HepG2 (cell line): Measurements from ENCODE around the gene MT1A. TPM values are rescaled to one million over a fixed set of nuclear protein-coding genes. Genes with fewer than 3 reads are reported as not detected.

ENCODE experiments used
- CENPX ChIP-seq: sonication (generic); formaldehyde crosslinking; IDR thresholded peaks from 2 replicates; pipeline ENCODE4 v1.9.0; 2021; ENCODE audit warnings: mild to moderate bottlenecking, missing genetic modification reagents, moderate library complexity
- GATAD1 ChIP-seq: IDR thresholded peaks from 2 replicates; pipeline ENCODE4 v1.6.1; 2016; ENCODE audit warnings: missing genetic modification reagents, missing compliant biosample characterization
- HNRNPLL ChIP-seq: fragments of 200-400 bp; formaldehyde crosslinking; IDR thresholded peaks from 2 replicates; pipeline ENCODE4 v1.6.1; 2017; ENCODE audit warnings: mild to moderate bottlenecking, low read depth, low read length; ENCODE audit not compliant: poor library complexity, severe bottlenecking
- MYPOP ChIP-seq: sonication (generic); formaldehyde crosslinking; IDR thresholded peaks from 2 replicates; pipeline ENCODE4 v1.8.1; 2023; ENCODE audit warnings: mild to moderate bottlenecking, moderate library complexity, missing genetic modification reagents
- NFATC3 ChIP-seq: sonication (generic); formaldehyde crosslinking; IDR thresholded peaks from 2 replicates; pipeline ENCODE4 v1.5.1; 2020; ENCODE audit warnings: mild to moderate bottlenecking, missing genetic modification reagents
- NFKBIZ ChIP-seq: IDR thresholded peaks from 2 replicates; pipeline ENCODE4 v1.6.1; 2018; ENCODE audit warnings: missing genetic modification reagents, missing compliant biosample characterization
- NRL ChIP-seq: sonication (generic); formaldehyde crosslinking; IDR thresholded peaks from 2 replicates; pipeline ENCODE4 v1.5.0; 2020; ENCODE audit warnings: missing genetic modification reagents, mild to moderate bottlenecking, moderate library complexity, borderline replicate concordance
- PITX1 ChIP-seq: sonication (generic); formaldehyde crosslinking; IDR thresholded peaks from 2 replicates; pipeline ENCODE4 v1.5.1; 2020; ENCODE audit warnings: mild to moderate bottlenecking, missing genetic modification reagents
- RFXANK ChIP-seq: IDR thresholded peaks from 2 replicates; pipeline ENCODE4 v1.6.1; 2016
- RORA ChIP-seq: sonication (generic); formaldehyde crosslinking; IDR thresholded peaks from 2 replicates; pipeline ENCODE4 v1.5.0; 2020; ENCODE audit warnings: mild to moderate bottlenecking, missing genetic modification reagents, moderate library complexity
- SALL2 ChIP-seq: sonication (generic); formaldehyde crosslinking; IDR thresholded peaks from 2 replicates; pipeline ENCODE4 v1.8.1; 2023; ENCODE audit warnings: mild to moderate bottlenecking, missing genetic modification reagents, inconsistent platforms
- SNAPC5 ChIP-seq: sonication (generic); formaldehyde crosslinking; IDR thresholded peaks from 2 replicates; pipeline ENCODE4 v1.8.1; 2023; ENCODE audit warnings: mild to moderate bottlenecking, missing genetic modification reagents, borderline replicate concordance
- SOX6 ChIP-seq, 2 experiments: fragments of 450-650 bp in 1 of 2; sonication (generic) in 1 of 2; formaldehyde crosslinking in 1 of 2; IDR thresholded peaks; 2 replicates each; pipeline versions ENCODE4 v1.4.0 to v1.6.1; 2017 to 2020; ENCODE audit warnings: antibody characterized with exemption in 1 of 2, mild to moderate bottlenecking in 1 of 2, missing genetic modification reagents in 1 of 2
- ZNF20 ChIP-seq: sonication (generic); formaldehyde crosslinking; IDR thresholded peaks from 2 replicates; pipeline ENCODE4 v1.4.0; 2020; ENCODE audit warnings: mild to moderate bottlenecking, moderate library complexity, missing genetic modification reagents
- ZNF362 ChIP-seq: sonication (generic); formaldehyde crosslinking; IDR thresholded peaks from 2 replicates; pipeline ENCODE4 v1.4.0; 2020; ENCODE audit warnings: missing genetic modification reagents, mild to moderate bottlenecking, borderline replicate concordance
- ZNF414 ChIP-seq: sonication (generic); formaldehyde crosslinking; IDR thresholded peaks from 2 replicates; pipeline ENCODE4 v1.5.0; 2020; ENCODE audit warnings: missing genetic modification reagents
- ZNF597 ChIP-seq: sonication (generic); formaldehyde crosslinking; IDR thresholded peaks from 2 replicates; pipeline ENCODE4 v1.5.0; 2020; ENCODE audit warnings: missing genetic modification reagents
- ZNF598 ChIP-seq: sonication (generic); formaldehyde crosslinking; IDR thresholded peaks from 2 replicates; pipeline ENCODE4 v1.5.1; 2020; ENCODE audit warnings: mild to moderate bottlenecking, missing genetic modification reagents, borderline replicate concordance
- ZNF737 ChIP-seq: sonication (generic); formaldehyde crosslinking; IDR thresholded peaks from 2 replicates; pipeline ENCODE4 v1.5.0; 2020; ENCODE audit warnings: missing genetic modification reagents, mild to moderate bottlenecking, borderline replicate concordance
- ZNF770 ChIP-seq: sonication (generic); formaldehyde crosslinking; IDR thresholded peaks from 2 replicates; pipeline ENCODE4 v1.5.0; 2020; ENCODE audit warnings: mild to moderate bottlenecking, missing genetic modification reagents
- ZNF784 ChIP-seq: sonication (generic); formaldehyde crosslinking; IDR thresholded peaks from 2 replicates; pipeline ENCODE4 v1.5.1; 2020; ENCODE audit warnings: missing genetic modification reagents, mild to moderate bottlenecking, borderline replicate concordance
- ZSCAN30 ChIP-seq: sonication (generic); formaldehyde crosslinking; IDR thresholded peaks from 2 replicates; pipeline ENCODE4 v1.5.0; 2020; ENCODE audit warnings: mild to moderate bottlenecking, missing genetic modification reagents
- polyA plus RNA-seq, 8 experiments: library from polyadenylated mRNA; depleted of rRNA in 3 of 8; stranded (reverse) in 7 of 8; unstranded in 1 of 8; fragments of >200 nt; fragmentation: Illumina TruSeq in 4 of 8; extraction: Trizol in 4 of 8; gene quantifications; 2 replicates each; pipeline versions ENCODE4 v1.2.1 to v1.2.3, GENCODE V29; 2011 to 2016; ENCODE audit warnings: low read depth in 4 of 8, missing spikeins in 1 of 8, mixed read lengths in 1 of 8; ENCODE audit not compliant: insufficient read depth in 1 of 8
- total RNA-seq, 5 experiments: library from RNA; depleted of rRNA; stranded (reverse); fragments of >200 nt; fragmentation: Illumina TruSeq; extraction: Trizol; gene quantifications; 2 replicates each; pipeline ENCODE4 v1.2.3, GENCODE V29; 2016; ENCODE audit warnings: low read depth in 1 of 5

MT1A gene
- total and polyA plus RNA-seq, 2 of the 13 experiments (the other 11 are each of a cell fraction or from before 2014, with no cell fraction given) = 8.3 to 10.4 TPM

- TF ChIP-seq ZNF597 (CRISPR knock-in tag) (peak; percentile 17; the same call in 1 of the 2 replicates), SOX6 (IDR thresholded peaks at IDR 0.05) (no peak), SOX6 (CRISPR knock-in tag; IDR thresholded peaks at IDR 0.05) (0 out of 2 replicates have a peak, but pooled peaks have one; percentile 6), ZNF598 (CRISPR knock-in tag) (no peak), ZNF784 (CRISPR knock-in tag) (no peak), GATAD1 (CRISPR knock-in tag) (no peak), NFKBIZ (CRISPR knock-in tag) (0 out of 2 replicates have a peak, but pooled peaks have one; percentile 43), RORA (CRISPR knock-in tag) (no peak), ZNF362 (CRISPR knock-in tag) (0 out of 2 replicates have a peak, but pooled peaks have one; percentile 0), ZNF414 (CRISPR knock-in tag) (no peak), ZNF737 (CRISPR knock-in tag) (no peak), ZSCAN30 (no peak), SALL2 (CRISPR knock-in tag) (no peak), HNRNPLL (no peak), RFXANK (CRISPR knock-in tag) (no peak), NRL (CRISPR knock-in tag) (no peak), PITX1 (CRISPR knock-in tag) (no peak), NFATC3 (0 out of 2 replicates have a peak, but pooled peaks have one; percentile 63), CENPX (CRISPR knock-in tag) (no peak), MYPOP (CRISPR knock-in tag) (no peak), ZNF770 (CRISPR knock-in tag) (no peak), SNAPC5 (CRISPR knock-in tag) (no peak), ZNF20 (CRISPR knock-in tag) (no peak)
Measured at GRCh38 chr16:56625943-56626654, 12.4 kb upstream of the MT1A start (continued).
